Hematopoietic multipotent progenitor cell treated with erythropoietin and hydrocortisone succinate and interleukin-3 and kit ligand, for 17 days (in vitro differentiated cells): ENCODE measurements around the gene FANCD2.
"Not testable (repeated sequence)": the region's sequence is repeated elsewhere in the genome, so short reads cannot be mapped to it uniquely, and the experiment has no call there.

Source experiments
- DNase-seq: peaks from one replicate; pipeline ENCODE4 v3.0.0-alpha.2; 2015; ENCODE audit warnings: low spot score

Gene FANCD2

DNA sequence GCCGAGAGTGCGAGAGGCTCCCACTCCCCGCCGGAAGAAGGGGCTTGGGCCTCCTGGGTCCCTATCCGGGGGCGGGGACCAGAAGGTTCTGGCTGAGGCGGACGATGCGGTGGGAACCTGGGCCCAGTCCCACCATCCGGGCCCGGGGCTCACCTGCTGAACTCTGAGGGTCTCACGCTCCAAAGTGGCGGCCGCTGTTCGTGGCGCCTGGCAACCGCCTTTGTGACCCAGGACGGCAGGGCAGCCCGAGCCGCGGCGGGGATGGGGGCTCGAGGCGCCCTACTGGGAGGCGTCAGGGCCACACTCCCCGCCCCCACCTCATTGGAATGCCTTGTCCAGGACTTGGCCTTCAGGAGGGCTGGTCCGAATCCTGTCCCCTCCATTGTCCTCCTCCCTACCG is 81.9 kb downstream of the FANCD2 start, which contains the start of gene FANCD2OS:
Gene FANCD2OS, minus strand, starts transcription at position 165 of the 400 bp plus-strand sequence. CDS start 3,481 bp downstream, outside the sequence.
- no peak for DNase-seq

DNA sequence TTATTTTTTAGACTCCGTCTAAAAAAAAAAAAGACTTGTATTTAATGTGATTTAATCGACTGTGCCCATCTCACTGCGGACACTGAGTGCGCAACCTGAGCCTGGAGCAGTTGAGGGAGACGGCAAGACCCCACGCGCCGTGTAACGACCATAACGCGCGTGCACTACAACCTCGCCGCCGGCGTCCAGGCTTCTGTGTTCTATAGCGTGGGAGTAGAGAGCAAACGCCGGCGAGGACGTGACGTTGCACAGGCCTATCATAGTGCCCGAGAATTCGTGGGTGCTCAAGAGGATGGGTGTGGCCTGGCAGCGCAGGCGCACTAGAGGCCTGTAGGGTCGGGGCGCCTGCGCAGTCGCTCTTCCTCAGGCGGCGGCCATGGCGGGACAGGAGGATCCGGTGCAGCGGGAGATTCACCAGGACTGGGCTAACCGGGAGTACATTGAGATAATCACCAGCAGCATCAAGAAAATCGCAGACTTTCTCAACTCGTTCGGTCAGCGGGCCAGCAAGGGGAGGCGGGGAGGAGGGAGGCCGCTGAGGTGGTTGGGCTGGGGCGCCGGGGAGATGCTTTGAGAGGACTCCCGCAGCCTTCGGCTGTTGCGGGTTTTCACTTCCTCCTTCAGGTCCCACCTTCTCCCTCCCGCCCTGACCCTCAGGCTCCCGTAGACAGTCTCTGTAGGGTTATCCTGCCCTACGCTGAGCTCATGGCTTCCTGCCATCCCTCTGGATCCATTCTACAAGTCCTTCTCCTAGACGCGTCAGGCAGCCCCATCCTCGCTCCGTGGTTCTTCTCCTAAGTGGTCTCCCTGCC is 89.3 kb downstream of the FANCD2 start, which contains the start of gene BRK1:
Gene BRK1, plus strand, starts transcription at position 350 of the 812 bp plus-strand sequence. Its CDS starts 27 bp downstream, at position 377.
- peak; percentile 97 for DNase-seq

DNA sequence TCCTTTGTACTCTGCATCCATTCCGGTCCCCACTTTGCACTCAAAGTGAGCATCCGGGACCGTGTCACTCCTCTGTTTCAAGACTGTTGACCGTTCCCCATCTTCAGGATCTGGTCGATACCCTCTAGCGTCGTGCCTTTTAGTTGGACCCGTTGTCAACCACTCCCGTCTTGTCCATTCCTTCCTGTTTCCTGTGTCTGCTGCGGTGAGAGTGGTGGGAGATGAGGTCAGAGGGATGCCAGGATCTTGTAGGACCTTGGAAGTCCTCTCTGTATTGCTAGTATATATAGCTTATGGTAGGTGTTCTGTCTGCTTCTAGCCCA is 89.9 kb downstream of the FANCD2 start:
- DNase-seq: no peak

DNA sequence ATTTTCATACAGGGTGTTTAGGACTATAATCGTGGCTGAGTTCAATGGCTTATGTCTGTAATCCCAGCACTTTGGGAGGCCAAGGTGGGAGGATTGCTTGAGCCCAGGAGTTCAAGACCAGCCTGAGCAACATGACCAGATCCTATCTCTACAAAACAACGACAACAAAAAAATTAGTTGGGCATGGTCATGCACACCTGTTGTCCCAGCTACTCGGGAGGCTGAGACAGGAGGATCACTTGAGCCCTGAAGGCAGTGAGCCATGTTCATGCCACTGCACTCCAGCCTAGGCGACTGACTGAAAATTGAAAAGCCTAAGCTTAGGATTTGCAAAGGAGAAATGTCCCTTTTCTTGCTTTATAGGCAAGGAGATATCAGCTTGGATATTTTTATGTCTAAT is 90.7 kb downstream of the FANCD2 start:
- DNase-seq: no peak

DNA sequence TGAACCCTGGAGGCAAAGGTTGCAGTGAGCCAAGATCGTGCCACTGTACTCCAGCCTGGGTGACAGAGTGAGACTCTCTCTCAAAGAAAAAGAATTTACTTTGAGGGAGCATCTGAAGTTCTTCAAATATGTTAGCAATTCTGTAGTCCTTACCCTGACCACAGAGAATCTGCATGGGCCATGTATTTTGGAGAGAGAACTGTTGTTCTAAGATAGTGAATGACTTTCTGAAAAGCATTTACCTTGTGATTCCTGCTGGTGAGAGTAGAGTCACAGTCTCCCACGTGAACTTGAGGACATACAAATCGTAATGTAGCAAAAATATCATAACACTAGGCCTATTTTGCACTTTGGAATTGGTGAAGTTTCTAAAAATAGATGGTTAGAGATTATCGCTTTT is 93.1 kb downstream of the FANCD2 start:
- no peak for DNase-seq

DNA sequence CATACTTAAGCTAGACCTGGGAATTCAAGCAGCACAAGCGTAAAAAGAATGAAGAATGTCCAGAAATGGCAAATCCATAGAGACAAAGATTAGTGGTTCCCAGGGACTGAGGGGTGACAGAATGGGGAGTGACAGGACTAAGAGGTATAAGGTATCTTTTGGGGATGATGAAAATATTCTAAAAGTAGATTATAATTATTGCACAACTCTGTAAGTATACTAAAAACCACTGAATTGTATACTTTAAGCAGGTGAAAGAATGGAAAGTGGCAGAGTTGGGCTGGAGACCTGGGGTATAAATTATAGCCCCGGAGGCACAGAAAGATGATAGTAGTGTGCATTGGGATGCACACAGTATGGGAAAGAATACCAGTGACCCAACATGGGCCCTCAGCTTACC is 94.8 kb downstream of the FANCD2 start:
- no peak for DNase-seq

DNA sequence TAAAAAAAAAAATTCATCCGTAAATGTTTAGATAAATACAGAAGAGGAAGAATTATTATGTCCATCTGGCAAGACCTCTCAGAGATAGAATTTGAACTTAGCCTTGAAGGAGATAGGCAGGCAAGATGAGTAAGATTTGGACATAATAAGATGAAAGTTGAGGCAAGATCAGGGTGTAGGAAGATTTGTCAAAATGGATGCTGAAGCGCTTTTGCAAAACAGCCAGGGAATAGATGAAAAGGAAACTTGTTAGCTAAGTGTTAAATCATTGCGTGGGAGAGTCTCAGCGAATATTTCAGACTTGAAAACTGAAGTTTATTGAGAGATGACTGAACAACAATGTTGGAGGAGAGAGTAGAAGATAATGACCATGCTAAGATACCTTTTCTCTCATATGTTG is 96.5 kb downstream of the FANCD2 start:
- no peak for DNase-seq

DNA sequence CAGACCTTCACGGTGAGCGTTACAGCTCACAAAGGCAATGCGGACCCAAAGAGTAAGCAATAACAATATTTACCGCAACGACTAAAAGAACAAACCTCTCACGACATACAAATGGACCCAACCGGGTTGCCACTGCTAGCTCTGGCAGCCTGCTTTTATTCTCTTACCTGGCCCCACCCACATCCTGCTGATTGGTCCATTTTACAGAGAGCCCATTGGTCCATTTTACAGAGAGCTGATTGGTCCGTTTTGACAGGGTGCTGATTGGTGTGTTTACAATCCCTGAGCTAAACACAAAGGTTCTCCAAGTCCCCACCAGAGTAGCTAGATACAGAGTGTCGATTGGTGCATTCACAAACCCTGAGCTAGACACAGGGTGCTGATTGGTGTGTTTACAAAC is 109.6 kb downstream of the FANCD2 start:
- DNase-seq: not testable (repeated sequence)

DNA sequence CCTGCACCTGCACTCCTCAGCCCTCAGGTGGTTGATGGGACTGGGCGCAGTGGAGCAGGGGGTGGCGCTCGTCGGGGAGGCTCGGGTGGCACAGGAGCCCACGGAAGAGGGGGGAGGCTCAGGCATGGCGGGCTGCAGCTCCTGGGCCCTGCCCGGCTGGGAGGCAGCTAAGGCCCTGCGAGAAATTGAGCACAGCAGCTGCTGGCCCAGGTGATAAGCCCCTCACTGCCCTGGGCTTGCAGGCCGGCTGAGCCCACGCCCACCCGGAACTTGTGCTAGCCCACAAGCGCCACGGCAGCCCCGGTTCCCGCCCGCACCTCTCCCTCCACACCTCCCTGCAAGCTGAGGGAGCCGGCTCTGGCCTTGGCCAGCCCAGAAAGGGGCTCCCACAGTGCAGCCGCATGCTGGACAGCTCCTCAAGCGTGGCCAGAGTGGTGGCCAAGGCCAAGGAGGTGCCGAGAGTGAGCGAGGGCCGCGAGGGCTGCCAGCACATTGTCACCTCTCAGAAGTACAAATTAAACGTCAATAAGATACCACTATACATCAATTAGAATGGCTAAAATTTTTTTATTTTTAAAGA is 110.3 kb downstream of the FANCD2 start:
- DNase-seq: no peak

DNA sequence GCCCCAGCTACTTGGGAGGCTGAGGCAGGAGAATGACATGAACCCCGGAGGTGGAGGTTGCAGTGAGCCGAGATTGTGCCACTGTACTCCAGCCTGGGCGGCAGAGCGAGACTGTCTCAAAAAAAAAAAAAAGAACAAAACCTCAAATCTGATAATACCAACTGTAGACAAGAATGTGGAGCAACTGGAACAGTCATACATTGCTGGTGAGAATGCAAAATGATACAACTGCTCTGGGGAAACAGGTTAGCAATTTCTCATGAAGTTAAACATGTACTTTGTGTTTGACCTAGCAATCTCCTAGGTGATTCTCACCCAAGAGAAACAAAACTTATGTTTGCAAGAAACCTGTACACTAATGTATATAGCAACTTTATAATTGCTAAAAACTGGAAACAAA is 110.9 kb downstream of the FANCD2 start:
- DNase-seq: no peak

DNA sequence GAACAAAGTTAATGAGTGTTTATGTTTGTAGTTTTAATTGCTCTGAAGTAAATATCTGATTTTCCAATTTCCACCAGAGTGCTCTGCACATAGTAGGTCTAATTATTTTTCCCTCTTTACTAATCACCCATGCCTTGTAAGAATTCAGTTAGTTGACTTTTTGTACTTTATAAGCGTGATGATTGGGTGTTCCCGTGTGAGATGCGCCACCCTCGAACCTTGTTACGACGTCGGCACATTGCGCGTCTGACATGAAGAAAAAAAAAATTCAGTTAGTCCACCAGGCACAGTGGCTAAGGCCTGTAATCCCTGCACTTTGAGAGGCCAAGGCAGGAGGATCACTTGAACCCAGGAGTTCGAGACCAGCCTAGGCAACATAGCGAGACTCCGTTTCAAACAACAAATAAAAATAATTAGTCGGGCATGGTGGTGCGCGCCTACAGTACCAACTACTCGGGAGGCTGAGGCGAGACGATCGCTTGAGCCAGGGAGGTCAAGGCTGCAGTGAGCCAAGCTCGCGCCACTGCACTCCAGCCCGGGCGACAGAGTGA is 114.8 kb downstream of the FANCD2 start:
- DNase-seq: no peak

DNA sequence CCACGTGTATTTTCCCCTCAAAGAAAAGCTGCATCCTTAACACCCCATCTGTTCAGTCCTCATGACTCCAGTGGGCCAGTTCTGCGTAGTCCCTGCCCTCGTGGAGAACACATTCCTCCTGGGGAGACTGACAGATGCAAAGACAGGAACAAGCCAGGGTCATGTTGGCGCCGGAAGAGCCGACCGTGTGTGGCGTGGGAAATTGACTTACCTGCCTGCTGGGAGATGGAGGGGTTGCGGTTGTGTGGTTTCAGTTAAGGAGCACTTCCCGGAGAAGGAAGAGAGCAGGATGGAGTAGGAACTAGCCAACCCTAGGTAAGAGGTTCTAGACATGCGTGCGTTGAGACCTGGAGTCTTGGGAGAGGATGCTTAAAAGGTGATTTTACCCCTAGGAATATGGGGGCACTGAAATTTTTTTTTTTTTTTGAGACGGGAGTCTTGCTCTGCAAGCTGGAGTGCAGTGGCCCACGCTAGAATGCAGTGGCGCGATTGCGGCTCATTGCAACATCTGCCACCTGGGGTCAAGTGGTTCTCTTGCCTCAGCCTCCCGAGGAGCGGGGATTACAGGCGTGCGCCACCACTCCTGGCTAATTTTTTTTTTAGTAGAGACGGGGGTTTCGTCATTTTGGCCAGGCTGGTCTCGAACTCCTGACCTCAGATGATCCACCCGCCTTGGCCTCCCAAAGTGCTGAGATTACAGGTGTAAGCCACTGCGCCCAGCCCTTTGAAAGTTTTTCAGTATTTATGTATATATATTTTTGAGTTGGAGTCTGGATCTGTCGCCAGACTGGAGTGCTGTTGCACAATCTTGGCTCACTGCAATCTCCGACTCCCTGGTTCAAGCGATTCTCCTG is 116.7 kb downstream of the FANCD2 start:
- no peak for DNase-seq

DNA sequence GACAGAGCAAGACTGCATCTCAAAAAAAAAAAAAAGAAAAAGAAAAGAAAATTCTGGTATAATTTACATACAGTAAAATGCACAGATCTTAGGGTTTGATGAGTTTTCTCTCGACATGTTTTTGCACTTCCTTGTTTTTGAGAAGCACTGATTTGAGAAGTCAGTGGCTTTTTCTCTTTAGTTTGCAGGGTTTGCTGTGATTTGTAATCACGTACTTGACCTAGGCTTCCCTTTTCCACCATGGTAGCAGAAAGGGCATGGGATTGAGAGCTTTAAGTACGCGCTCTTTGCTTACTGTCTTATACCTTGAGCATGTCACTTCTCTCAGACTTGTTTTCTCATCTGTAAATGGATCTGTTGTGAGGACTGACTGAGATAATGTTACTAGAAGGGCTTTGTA is 119.4 kb downstream of the FANCD2 start:
- no peak for DNase-seq

DNA sequence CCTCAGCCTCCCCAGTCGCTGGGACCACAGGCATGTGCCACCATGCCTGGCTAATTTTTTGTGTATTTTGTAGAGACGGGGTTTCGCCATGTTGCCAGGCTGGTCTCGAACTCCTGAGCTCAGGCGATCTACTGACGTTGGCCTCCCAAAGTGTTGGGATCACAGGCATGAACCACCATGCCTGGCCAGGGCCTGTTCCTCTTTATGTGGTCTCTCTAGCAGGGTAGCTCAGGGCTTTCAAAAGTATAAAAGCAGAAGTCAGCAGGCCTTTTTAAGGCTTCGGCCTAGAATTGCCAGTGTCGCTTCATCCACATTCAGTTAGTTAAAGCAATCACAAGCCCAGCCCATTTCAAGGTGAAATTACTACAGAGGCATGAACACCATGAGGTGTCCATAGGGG is 123.0 kb downstream of the FANCD2 start:
- no peak for DNase-seq

DNA sequence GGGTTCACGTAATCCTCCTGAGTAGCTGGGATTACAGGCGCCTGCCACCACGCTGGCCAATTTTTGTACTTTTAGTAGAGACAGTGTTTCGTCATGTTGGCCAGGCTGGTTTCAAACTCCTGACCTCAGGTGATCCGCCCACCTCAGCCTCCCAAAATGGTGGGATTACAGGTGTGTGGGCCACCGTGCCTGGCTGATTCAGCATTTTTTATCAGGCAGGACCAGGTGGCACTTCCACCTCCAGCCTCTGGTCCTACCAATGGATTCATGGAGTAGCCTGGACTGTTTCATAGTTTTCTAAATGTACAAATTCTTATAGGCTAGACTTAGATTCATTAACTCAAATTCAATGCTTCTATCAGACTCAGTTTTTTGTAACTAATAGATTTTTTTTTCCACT is 124.8 kb downstream of the FANCD2 start:
- DNase-seq: no peak
